HG02943 (cell line): Measurements from ENCODE around the gene GABRD.

Source experiments
- ATAC-seq: cut with Tn5 transposase; IDR thresholded peaks from one replicate; pipeline ENCODE4 v1.9.1; 2021; ENCODE audit warnings: mild to moderate bottlenecking, low read depth, moderate library complexity; ENCODE audit not compliant: unreplicated experiment

GABRD gene

DNA sequence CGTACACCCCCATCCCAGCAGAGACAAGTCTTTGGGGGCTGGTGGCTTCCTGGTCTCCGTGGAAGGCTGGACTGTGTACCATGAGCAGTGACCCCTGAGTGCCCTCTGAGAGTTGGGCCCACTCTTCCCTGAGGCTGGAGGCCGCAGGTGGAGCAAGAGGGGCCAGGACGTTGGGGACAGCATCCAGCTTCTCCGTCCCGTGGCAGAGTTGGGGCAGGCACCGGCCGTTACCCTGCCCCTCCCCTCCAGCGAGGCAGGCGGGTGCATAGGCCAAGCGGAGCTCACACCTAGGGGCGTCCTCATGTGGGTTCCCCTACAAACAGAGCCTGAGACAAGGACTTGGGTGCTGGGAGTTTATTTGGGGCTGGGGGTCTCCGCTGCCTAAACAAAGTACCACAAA, 14.0 kb downstream of the GABRD start:
- ATAC-seq: no peak

DNA sequence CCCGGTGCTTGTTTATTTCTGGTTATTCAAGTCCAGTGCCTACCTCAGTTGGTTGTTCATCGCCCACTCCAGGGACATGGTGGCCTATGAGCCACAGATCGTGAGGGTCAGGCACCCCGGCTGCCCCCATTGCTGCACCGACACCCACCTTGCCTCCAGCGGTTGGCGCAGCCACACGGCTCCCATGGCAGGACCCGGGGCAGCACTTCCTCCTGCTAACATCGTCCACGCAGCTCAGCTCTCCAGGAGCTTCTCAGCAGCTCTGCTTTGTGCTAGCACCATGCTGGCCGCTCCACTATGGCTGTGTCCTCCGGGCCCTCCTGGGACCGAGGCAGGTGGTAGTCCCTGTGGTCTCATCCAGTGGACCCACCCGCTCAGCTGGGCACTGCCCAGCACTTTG, 17.1 kb downstream of the GABRD start:
- no peak for ATAC-seq

DNA sequence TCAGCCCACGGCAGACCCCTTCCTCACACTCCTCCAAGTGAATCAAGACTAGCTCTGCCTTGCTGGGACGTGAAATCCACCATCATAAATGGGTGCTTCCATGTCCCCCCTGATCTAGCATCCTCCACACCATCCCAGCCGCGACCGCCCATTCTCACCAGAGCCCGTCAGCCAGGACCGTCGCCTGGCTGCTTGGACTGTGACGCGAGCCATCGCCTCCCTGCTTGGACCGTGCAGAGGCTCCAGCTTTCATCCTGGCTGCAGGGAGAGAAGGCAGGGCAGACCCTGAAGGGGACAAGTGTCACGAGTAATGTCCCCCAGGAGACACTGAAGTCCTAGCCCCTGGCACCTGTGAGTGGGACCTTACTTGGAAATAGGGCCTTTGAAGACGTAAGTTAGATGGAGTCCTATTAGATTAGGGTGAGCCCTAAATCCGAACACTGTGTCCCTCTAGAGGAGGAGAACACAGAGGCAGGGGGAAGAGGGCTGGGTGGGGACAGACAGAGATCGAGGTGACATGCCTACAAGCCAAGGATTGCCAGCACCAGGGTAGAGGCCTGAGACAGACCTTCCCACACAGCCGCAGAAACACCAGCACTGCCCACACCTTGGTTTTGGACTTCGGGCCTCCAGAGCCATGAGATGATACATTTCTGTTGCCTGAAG, 18.3 kb downstream of the GABRD start:
- ATAC-seq: no peak

DNA sequence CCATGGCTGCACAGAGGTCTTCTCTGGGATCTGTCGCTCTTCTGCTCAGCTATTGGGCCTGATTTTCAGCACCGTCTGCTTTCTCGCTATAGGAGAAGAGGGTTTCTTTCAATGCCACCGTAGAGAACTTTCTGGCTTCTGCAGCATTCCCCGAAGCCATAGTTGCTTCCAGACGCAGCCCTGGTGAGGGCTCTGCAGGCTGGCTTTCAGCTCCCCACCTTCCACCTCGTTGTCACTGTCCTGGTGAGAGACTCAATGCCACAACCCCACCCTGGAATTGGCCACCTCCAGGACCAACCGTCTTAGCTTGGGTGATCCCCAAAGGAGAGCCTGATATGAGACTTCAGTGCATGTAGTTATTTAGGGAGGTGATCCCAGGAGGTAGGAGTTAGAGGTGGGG, 19.1 kb downstream of the GABRD start:
- ATAC-seq: no peak

DNA sequence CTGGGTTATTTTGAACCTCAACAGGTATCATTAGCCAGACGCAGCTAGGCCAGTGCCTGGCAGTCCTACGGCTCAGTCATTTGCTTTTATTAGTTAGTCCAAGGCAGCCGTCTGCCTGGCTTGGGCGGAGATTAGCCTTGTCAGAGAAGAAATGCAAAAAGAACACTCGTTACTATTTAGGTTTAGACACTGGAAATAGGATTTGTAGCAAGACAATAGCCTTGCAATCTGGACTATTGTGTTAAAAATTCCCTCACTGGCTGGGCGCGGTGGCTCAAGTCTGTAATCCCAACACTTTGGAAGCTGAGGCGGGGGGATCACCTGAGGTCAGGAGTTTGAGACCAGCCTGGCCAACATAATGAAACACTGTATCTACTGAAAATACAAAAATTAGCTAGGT, 20.1 kb downstream of the GABRD start:
- ATAC-seq: no peak

DNA sequence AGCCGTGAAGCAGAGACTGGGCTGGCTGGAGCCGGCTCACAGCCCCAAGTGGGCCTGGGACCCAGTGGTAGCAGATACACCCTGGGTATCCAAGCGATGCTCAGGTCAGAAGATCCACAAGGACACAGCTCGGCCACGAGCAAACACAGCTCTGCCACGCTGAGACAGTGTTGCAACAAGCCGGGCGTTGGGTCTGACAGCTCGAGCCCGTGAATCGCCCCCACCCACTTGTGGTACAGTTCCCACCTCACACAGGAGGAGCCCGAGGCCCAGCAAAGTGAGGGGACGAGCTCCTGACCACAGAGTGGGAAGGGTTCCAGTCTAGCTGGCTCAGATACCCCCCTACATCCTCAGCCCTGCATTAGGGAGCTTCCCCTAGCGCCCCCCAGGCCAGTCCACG, 22.2 kb downstream of the GABRD start:
- ATAC-seq: no peak

DNA sequence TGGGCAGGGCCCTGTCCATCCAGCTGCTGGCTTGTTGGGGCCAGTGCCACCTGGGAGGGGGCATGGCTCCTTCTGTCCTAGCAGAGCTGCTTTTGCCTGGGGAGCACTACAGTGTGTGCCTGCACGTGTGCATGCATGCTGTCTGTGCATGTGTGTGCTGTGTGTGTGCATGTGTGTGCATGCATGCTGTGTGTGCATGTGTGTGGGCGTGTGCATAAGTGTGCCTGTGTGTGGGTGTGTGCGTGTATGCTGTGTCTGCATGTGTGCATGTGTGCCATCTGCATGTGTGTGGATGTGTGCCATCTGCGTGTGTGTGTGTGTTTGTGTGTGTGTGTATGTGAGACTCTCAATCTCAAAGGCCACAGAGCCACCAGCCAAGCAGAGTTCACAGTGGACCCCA, 22.7 kb downstream of the GABRD start:
- no peak for ATAC-seq

DNA sequence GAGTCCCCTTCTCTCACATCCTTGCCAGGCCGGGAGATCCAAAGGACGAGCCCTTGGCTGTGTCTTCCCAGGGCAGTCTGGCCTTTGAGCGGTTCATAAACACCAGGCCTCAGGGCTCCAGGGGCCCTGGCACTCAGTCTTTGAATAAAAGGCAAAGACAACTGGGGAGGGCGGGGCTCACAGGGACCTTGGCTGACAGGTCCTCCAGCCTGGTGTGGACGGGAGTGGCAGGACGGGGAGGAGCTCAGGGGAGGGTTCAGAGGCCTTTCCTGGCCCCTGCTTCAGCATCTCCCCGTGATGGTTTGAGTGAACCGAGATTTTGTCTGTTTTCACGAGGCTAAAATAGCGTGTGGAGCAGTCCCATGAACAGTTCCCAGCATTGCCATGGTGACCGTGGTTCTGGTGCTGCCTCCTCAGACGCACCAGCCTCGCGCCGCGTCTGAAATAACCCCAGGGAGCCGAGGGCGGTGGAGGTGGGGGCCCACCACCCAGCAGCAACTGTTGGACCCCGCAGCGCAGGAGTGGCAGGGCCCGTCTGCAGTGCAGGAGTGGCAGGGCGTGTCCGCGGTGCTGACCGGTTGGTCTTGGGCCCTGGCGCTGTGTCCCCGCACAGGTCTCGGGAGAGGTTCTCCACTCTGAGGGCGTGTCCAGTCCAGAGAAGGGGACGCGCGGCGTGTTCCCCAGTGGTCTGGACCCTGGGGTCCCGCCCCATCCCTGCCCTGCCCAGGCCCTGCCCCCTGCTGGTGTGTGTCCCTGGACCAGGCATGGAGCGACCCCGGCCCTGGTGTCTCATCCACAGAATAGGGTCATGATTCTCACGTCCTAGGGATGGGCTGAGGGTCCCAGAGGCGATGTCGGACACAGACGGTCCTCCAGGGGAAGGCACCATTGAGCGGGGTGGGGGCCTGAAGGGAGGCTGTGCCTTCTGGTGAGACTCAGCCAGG, 24.0 kb downstream of the GABRD start:
- no peak for ATAC-seq

DNA sequence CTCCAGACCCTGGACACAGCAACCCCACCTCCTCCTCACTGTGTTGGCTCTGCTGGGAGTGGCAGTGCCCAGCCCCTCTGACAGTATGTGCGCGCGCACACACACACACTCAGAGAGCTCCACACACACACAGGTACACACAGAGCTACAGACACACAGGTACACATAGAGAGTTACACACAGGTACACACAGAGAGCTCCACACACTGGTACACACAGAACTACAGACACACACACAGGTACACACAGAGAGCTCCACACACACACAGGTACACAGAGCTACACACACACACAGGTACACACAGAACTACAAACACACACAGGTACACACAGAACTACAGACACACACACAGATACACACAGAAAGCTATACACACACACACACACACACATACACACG, 24.7 kb downstream of the GABRD start:
- no peak for ATAC-seq

DNA sequence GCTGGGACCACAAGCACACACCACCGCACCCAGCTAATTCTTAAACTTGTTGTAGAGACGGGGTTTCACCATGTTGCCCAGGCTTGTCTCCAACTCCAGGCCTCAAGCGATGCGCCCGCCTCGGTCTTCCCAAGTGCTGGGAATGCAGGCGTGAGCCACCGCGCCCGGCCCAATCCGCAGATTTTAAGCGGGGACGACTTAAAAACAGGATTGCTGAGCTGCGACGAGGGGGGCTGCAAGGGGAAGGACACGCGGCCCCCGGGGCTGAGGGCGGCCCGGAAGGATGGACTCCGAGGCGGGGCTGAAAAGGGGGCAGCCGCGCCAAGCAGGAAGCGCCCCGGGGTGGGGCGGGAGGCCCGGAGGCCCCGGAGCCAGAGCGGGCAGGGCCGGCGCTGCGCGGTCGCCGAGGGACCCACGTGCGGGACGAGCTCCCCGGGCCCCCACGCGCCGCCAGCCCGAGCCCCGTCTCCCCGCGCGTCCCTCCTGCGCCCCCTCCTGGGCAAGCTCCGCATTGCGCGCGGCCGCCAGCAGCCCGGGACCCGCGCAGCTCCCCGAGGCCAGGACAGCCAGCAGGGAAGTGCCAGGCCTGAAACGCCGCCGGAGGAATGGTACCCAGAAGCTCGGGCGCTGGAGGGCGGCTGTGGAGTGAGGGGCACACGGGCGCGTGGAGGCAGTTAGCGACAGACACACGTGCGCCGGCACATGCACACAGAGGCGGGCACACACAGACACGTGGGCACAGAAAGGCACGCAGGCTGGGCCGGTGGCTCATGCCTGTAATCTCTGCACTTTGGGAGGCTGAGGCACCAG, 25.6 kb downstream of the GABRD start:
- no peak for ATAC-seq

DNA sequence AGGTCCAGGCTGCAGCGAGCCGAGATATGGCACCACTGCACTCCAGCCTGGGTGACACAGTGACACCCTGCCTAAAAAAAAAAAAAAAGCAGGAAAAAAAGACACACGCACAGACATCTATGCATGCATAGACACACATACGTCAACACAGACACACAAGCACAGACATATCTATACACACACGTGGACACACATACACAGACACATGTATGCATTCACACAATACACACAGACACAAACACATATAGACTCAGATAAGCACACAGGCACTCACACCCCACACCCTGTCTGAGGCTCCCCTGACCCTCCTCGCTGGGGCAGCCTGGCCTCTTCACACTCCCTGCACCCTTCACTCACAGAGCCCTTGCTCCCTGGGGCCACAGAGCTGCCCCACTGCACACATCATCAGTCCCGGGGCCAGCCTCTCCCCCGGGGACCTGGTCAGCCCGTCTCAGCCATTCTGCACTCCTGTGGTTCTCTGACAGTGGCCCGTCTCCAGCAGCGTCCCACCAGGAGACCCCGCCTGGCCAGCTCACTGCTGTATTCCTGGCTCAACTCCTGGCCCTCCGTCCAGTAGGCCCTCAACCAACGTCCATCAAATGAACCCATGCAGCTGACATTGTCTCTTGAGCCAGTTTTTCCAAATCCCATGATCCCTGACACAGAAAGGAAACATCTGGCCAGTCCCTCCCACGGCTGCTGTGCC, 26.5 kb downstream of the GABRD start:
- no peak for ATAC-seq

DNA sequence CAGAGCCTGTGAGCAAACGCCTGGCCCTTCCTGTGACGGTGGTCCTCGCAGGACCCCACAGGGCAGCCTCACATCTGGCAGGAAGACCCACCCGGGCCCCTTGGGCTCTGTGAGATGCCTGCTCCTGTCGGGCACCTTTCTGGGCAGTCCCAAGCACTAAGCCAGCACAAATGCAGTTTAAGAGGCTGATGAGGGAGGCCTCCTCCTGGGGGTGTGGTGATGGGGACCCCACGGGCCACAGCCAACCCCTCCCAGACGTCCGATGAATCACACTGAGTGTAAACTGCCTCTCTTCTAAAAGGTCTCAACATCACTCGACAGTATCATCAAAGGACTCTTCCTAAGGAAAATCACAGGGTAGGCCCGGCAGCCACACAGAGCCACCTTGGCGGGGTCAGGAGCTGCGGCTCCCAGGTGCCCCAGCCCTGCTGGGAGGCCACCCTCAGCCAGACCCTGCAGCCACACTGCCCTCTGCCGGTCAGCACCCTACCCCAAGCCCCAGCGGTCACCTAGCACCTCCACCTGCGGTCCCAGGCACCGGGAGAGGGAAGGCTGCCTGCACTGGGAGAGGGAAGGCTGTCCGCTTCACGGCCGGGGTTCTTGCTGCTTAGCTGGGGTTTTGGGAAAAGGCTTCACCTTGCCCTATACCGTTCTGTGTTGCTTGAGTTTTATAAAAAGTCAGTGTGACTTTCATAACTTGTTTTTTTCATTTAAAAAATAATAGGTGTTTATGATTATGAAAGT, 27.2 kb downstream of the GABRD start:
- ATAC-seq: no peak

DNA sequence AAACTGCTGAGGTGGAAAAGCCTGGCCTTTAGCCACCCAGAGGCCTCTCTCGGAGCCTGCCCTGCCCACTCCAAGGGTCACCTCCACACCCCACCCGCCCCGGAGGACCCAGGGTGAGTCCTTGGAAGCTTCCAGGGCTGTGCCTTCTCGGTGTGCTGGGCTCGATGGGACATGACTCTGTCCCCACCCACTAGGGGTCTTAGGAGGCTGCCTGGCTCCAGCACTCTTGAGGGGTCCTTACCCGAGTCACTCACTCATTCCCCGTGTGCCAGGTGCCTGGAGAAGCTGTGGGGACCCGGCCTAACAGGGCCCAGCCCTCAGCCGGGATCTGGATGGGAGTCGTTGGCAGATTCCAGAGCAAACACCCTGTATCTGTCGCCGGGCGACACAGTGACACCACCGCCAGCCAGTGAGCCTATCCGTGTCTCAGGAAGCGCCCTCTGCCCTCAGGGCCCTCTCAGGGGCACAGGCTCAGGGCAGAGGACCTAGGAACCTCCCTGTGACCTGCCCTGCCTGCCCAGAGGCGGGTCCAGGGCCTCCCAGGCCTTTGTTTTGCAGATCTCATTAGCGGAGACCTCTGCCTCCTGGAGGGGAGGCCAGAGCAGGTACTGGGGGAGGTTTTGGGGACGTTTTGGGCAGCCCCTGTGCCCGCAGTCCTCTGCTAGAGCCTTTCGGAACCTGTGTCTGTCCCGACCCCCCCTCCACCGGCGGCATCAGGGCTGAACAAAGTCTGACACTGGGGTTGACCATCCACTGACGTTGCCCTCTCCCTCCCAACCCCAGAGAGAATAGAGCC, 28.0 kb downstream of the GABRD start:
- ATAC-seq: no peak

DNA sequence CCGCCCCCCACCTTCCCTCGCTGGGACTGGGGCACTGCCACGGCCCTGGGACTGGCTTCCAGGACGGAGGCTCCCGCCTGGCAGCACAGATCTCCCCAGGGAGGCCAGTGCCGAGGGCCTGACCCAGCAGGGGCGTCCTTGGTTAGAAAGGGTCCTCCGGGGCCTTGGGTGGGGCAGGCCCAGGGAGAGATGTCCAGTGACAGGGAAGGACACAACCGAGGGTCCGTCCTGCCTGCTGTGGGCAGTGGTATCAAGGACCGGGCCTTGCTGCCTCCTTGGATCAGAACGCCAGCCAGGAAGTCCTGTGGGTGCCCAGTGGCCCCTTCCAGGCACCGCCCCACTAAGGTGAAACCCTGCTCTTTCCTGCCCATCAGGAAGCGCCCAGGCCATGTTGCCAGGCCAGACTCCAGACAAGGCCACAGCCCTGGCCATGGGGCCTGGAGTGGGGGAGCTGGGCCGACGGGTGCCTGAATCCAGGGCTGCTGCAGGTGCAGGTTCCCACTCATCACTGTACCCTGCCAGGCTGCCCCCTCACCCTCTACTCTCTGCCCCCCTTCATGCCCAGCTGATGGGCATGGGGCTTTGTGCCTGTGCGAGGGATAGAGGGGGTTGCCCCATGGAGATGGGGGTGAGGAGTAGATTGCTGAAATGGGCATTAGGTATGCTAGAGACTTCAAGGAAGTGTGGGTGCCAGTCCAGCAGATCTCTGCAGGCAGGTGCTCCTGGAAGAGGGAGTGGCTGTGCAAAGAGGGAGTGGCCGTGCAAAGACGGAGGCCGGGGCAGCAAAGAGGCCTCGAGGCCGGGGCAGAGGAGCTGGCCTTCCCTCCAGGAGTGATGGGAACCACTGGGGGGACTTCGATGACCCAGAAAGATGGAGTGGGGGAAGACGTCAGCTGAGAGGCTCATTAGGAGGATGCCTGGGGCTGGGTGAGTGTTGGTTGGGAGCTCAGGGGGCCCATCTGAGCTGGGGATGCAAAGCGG, 28.9 kb downstream of the GABRD start:
- ATAC-seq: no peak

DNA sequence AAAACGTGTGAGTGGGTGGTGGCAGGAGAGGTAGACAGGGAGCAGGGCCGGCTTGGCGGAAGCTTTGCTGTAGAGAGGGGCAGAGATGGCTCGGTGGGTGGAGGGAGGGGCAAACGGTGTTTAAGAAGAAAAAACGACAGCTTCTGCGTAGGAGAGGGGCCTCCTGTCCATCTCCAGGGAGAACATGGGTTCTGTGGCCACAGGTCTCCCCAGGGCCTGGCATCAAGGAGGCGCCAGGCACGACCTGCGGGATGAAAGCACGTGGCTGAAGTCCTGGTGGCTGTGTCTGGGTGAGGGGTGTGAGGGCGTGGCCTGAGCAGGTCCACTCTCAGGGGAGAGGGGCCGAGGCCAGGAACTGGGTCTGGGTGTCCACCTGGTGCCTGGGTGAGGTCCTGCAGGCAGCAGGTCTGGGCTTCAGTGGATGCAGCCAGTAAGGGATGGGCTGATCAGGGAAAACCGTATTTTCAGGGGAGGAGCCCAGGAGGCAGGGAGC, 30.1 kb downstream of the GABRD start:
- ATAC-seq: no peak

DNA sequence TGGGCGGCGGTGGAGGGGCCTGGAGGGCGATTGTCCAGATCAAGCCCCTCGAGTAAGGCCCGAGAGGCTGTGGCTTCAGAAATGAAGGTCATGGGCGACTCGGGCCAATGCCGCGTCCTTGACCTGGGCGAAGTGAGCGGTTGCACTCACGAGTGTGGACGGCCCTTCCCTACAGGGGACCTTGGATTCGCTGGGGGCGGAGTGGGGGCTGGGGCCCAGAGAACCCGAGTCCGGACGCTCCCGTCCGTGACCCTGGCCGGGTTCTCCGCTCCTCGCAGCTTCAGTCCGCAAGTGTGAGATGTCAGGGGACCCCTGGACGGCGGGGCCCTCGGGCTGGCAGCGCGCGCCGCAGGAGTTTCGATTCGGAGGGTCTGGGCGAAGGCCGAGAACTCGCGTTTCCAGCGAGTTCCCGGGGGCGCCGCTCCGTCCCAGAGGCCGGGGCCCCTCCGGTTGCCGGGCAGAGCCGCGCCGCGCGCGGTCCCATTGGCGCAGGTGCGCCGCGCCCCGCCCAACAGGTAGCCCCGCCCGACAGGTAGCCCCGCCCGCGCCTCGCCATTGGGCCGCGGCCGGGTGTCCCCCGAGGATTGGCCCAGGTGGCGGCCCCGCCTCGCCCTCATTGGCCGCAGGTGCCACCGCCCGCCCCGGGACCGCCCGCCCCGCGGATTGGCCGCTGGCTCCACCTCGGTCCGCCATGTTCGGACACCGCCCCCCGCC, 30.7 kb downstream of the GABRD start, which contains the start of gene PRKCZ:
PRKCZ (plus strand) TSS at position 694 of the 714 bp plus-strand sequence. CDS start 220 bp downstream, outside the sequence.
- ATAC-seq: no peak

DNA sequence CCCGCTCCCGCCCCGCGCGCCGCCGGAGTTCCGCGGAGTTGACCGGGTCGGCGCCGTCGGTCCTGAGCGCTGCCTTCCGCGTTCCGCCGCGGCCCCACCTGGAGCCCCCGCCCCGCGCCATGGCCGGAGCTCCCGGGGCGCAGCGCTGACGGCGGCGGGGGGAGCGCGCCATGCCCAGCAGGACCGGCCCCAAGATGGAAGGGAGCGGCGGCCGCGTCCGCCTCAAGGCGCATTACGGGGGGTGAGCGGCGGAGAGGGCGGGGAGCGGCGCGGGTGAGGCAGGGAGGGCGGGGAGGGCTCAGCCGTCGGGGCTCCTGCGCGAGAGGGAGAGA, 31.3 kb downstream of the GABRD start:
- no peak for ATAC-seq
